NCI-H2029 (cell line): ENCODE results near the gene TMEM238L.
"Not testable (repeated sequence)": the region's sequence is repeated elsewhere in the genome, so short reads cannot be mapped to it uniquely, and the experiment has no call there.

Source experiments
- DNase-seq: peaks from one replicate; lab custom pipeline; 2025; lab: John Stamatoyannopoulos, UW

The TMEM238L gene, protein sequence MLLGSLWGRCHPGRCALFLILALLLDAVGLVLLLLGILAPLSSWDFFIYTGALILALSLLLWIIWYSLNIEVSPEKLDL

GRCh38 chr17:10803830-10804475, at the start of gene TMEM238L:
Gene TMEM238L (minus strand): TSS chr17:10804099. CDS start chr17:10803963, 136 bp downstream.
- no peak for DNase-seq

- not testable (repeated sequence) for DNase-seq
These were observed 42.7 kb upstream of the TMEM238L start for GRCh38 chr17:10846636-10847035.

- no peak for DNase-seq
These were observed 41.5 kb upstream of the TMEM238L start for GRCh38 chr17:10845388-10845751.

DNA sequence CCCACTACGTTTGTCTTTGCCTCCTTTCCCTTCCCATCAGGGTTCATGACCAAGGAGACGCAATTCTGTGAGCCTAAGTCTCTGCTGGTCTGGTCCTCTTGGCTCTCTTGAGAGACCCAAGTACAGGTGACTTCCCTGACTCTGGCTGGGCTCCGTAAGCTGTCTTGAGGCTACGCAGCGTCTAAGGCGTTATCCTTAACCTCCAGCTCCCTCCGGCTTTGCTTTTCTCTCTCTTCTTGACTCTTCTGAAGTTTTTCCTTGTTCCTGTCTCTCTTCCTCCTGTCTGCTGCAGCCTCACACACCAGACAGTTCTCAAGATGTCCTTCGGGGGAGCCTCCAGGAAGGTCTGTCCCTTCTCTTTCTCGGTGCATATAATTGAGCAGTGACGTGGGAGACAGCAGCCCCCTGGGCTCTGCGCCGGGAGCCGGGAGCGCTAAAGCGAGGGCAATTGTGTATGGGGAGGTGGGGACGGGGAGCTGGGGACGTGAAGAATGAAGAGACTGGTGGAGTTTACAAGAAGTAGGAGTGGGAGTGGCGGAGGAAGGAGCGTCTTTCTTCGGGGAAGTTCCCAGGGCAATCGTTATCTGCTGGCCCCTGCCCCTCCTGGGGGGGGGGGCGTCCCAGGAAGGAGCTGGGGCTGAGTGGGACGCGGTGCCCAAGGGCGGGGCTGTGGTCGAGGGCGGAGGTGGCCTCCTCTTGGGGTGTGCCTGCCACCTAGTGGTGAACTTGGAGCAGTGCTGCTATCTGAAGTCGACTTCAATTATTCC, 40.9 kb upstream of the TMEM238L start:
- DNase-seq, result peak; percentile 2

DNA sequence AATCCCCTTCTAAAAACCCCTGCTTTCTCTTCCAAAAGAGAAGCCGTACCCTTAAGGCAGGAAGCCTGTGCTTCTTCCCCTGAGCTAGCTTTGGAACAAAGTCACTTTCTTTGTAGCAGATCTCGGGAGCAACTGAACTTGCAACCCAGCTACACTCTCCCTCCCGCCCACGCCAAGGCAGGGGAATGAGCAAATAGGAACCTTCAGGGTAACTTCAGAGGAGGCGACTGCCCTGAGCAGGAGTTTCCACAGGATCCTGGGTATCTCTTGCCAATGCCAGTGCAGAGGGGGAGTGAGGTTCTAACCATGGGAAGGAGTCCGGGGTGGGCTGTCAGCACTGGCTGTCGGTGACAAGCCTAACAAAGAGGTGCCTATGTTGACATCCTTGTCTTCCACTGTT, 39.9 kb upstream of the TMEM238L start:
- no peak for DNase-seq

DNA sequence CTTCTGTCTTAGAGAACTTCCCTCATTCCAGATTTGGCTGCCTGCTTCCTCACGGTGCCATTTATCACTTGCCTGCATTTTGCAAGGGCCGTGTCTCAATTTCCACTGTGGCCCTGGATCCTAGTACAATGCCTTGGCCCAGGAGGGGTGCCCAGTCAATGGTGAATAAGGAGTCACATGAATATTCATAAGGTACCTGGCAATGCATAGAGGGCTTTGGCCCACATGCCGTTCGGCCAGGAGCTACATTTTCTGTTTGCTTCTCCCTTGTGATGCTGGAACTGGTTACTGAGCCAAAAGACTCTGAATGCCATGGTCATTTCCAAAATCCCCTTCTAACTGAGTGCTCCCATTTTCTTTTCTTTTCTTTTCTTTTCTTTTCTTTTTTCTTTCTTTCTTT, 38.8 kb upstream of the TMEM238L start:
- DNase-seq, result no peak

DNA sequence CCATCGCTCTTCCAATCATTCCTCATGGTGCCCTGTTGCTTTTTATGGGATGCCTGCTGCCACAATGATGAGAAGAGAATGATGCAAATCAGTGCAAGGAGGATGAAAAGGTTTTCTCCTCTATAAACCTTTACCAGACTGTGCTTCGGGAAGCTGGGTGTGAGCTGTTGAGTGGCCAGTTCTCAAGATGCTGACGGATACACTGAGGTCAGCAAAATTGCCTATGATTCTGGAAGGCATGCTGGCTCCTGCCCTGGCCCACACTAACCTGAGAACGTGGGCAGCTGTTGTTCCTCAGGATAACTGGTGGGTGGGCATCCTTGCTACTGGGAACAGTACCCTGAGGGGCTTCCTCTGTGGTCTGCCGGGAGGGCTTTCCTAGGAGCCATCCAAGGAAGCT, 34.8 kb upstream of the TMEM238L start:
- DNase-seq, result no peak

GRCh38 chr17:10837921-10838320, 34.0 kb upstream of the TMEM238L start, which contains the start of gene PIRT:
Gene PIRT (minus strand): TSS chr17:10838087. CDS start chr17:10825645, 12,442 bp downstream.
- peak; percentile 2 for DNase-seq

GRCh38 chr17:10836966-10837590, 33.2 kb upstream of the TMEM238L start:
- DNase-seq, result peak; percentile 42

DNA sequence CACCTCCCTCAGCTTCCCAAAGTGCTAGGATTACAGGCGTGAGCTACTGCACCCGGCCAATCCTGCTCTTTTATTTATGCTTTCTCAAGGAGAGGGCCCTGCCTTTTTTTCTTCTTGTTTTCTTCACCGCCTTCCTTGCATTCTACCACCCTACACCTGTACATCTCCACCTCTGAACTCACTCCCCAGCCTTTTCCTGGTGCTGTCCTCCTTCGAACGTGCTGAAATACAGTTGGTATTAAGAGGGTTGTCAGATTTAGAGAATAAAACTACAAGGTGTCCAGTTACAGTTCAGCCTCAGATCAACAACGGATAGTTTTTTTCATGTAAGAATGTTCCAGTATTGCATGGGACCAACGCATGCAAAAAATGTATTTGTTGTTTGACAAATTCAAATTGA, 32.2 kb upstream of the TMEM238L start:
- no peak for DNase-seq

DNA sequence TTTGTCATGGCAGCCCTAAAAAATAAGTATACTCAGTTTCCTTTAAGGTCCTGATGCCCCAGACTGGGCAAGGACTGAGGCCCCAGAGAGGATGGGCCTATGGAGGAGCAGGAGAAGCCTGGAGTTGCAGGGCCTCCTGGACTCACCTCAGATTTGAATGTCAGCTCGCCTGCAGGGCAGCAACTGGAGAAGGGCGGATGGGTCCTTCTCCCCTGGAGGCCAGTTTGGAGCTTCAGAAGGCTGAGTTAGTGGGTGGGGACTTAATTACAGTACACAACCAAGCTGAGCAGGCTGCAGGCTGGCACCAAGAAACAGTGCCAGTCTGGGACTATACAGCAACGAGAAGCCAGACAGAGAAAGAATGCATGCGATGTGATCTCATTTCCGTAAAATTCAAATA, 27.8 kb upstream of the TMEM238L start:
- no peak for DNase-seq

DNA sequence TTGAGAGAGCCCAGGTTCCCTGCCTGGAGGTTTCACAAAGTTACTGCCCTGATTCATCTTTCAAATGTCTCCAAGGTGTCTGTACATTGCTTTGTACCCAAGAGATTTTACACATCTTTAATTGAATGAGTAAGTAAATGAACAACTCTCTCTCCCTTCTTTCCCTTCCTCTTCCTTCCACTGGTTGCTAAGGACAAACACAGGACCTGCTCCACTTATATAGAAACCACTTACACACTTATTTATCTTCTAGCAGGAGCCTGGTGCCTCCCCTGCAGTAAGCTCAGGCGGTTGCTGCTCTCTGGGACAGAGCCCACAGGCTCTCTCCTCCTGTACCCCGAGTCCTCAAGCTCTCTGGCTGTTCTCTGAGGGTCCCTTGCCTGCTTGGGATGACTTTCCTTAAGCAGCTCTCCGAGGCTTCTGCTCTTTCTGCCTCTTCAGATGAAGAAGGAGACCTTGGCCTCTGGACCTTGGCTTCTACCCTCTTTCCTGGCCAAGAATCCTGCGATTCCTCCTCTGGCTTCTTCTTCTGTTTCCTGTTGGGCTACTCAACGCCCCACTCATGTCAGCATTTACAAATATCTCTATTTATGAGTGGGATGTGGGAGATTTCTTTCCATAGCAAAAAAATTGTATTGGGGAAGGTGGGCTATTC, 24.1 kb upstream of the TMEM238L start:
- no peak for DNase-seq

DNA sequence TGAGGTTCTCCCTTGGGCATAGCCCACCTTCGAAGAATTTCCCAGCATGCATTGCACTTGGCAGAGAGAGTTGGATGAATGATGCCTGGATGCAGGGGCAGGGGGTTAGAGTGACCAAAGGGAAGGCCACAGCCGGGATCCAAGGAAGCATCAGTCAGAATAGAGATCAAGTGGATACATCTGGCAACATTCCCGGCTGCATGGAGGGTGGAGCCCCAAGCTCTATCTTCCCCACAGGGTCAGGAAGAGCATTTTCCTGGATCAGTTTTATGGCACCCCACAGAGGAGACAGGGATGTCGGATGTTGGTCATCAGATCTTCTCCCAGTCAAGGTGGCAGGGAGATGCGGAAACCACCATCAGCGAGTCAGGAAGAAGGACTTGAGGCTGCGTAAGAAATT, 21.0 kb upstream of the TMEM238L start:
- no peak for DNase-seq

GRCh38 chr17:10821770-10822169, 17.9 kb upstream of the TMEM238L start:
- no peak for DNase-seq

- no peak for DNase-seq
These were observed 17.2 kb upstream of the TMEM238L start for GRCh38 chr17:10821054-10821453.

GRCh38 chr17:10815319-10815718, 11.4 kb upstream of the TMEM238L start:
- no peak for DNase-seq

DNA sequence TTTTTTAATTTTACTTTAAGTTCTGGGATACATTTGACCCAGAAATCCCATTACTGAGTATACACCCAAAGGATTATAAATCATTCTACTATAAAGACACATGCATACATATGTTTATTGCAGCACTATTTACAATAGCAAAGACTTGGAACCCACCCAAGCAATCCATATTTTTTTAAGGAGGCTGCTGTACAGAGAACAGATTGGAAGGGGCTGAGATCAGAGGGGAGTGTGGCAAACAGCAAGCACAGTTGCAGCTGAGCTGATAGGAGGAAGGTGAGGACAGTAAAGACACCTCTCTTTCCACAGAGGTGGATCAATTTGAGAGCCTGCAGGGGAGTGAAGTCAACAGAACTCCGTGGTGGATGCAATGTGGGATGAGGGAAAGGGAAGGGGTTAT, 10.2 kb upstream of the TMEM238L start:
- DNase-seq, result no peak

DNA sequence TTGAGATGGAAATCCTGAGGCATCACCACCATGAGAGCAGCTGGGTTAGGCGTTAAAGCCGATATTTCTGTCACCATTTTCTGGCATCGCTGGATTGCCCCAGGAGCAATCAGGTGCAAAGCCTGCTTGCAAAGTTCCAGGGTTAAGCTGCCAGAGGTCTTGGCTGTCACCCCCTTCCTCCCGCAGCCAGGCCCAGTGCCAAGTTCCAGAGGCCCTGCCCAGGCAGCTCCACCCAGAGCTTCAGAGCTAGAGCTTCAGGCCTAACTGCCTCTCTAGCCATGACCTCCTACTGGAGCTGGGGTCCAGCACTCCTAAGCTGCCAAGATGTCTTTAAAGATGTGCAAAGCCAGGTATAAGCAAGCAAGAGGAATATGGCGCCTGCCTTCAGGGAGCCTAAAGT, 8.8 kb upstream of the TMEM238L start:
- DNase-seq, result no peak

- DNase-seq, result no peak
These were observed 5.7 kb upstream of the TMEM238L start for GRCh38 chr17:10809605-10810004.

DNA sequence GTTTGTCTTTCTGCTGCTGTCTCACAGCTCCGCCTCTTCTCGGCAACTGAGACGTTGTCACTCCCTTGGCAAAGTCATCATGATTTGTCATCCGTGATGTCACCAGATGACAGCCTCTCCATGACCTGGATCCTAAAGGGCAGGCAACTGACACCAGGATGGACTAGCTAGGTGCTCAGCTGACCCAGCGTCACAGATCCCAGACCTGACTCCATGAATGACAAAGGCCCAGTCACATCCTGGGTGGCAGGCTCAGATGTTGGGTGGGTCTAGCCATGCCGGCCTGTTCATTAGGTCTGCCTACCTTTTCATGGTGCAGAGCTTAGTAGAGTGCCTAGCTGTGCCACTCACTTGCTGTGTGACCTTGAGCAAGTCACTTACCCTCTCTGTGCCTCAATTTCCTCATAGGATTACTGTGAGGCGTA, 3.8 kb upstream of the TMEM238L start:
- DNase-seq, result no peak

GRCh38 chr17:10806545-10807262, 2.8 kb upstream of the TMEM238L start:
- DNase-seq, result no peak

DNA sequence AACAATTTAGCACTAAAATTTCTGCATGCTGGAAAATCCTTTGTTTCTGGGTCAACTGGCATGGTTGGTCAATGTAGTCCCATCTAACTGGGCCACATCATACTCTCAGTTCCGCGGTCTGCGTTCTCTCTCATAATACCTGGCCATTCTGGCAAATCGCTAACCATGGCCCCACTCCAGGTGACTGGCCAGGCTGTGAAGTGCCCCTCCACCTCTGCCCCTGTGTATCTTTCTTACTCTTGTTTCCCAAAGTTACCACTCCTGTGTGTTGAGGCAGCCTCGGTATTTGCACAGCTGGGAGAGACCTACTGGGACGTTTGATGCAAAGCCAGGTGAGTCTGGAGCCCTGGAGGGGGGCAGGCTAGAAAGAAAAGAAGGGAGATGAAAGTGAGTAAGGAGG, 2.0 kb upstream of the TMEM238L start:
- no peak for DNase-seq
